Activated CD8-positive, alpha-beta T cell treated with anti-CD3 and anti-CD28 coated beads for 36 hours (primary cell): ENCODE results near the gene PTH1R. TPM values are rescaled to one million over a fixed set of nuclear protein-coding genes. Genes with fewer than 3 reads are reported as not detected.

Source experiments
- ATAC-seq: fragments of 200-7000 bp; cut with Tn5 transposase; one replicate; pipeline ENCODE4 v1.10.0; 2021; ENCODE audit warnings: mild to moderate bottlenecking, moderate library complexity
- CTCF ChIA-PET: fragments of 350-600 bp; sonication (Branson Sonifier 250); formaldehyde crosslinking; loops from one replicate; lab custom pipeline; 2021; ENCODE audit warnings: antibody characterized with exemption; lab: Charles Lee
- POLR2A ChIA-PET: fragments of 350-600 bp; sonication (Branson Sonifier 250); formaldehyde crosslinking; loops from one replicate; lab custom pipeline; 2021; ENCODE audit warnings: antibody characterized with exemption; lab: Charles Lee
- DNase-seq: peaks from one replicate; pipeline ENCODE4 v3.0.0-alpha.2; 2020
- H3K27ac Mint-ChIP-seq: one replicate; pipeline ENCODE4 v1.8.0; 2021; ENCODE audit warnings: mild to moderate bottlenecking, mixed read lengths
- H3K27me3 Mint-ChIP-seq: one replicate; pipeline ENCODE4 v1.8.0; 2021; ENCODE audit warnings: mixed read lengths
- H3K36me3 Mint-ChIP-seq: one replicate; pipeline ENCODE4 v1.8.0; 2021; ENCODE audit warnings: low read depth, mixed read lengths
- H3K4me1 Mint-ChIP-seq: one replicate; pipeline ENCODE4 v1.8.0; 2021; ENCODE audit warnings: low read depth, mixed read lengths
- H3K4me3 Mint-ChIP-seq: one replicate; pipeline ENCODE4 v1.8.0; 2021; ENCODE audit warnings: mild to moderate bottlenecking, moderate library complexity, mixed read lengths
- H3K9me3 Mint-ChIP-seq: one replicate; pipeline ENCODE4 v1.8.0; 2021; ENCODE audit warnings: mixed read lengths
- intact Hi-C: fragments of 100-400 bp; cut with micrococcal nuclease; formaldehyde crosslinking; loops from one replicate; pipeline ENCODE4 v1.10.0; 2022
- total RNA-seq, 2 experiments: library from RNA; stranded (reverse); gene quantifications; one replicate each; pipeline ENCODE4 v1.2.3, GENCODE V29; 2021
- TF ChIP-seq, protein P1 (sequence below): fragments of 200-600 bp; IDR thresholded peaks from one replicate; pipeline ENCODE4 v1.8.0; 2022; ENCODE audit warnings: antibody characterized with exemption, mild to moderate bottlenecking

Gene PTH1R
- total RNA-seq, 2 experiments from 2014 or later: not detected

DNA sequence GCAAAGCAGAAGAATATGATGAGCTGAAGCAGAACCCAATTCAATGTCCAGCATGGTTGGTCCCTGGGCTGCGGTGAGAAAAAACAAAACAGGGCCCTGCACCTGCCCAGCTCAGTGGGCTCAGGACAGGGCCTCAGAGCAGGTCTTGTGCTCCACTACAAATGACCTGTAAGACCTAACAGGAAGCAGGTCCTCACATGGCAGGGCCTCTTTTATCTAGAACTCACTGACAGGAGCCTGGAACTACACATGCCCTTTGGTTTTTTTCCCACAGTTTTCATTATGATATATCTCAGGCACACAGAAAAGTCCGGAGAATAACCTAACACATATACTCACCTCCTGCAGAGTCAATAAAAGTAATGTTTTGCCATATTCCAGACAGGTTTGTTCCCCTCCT is 60.6 kb downstream of the PTH1R start:
- Mint-ChIP-seq H3K4me3 (no peak overlapping the region), H3K27ac (peak overlapping the region; percentile 40), H3K9me3 (no peaks in the 10 kb centered on the region), H3K36me3 (peaks cover 41% of the 10 kb centered on the region), H3K4me1 (peaks cover 38% of the 10 kb centered on the region), H3K27me3 (no peaks in the 10 kb centered on the region)
- CTCF ChIA-PET: interaction anchor here (1.1 kb wide), 1 partner anchor 29 kb away, joined by 4 read pairs; no protein-coding TSS in a partner anchor
- TF ChIP-seq, protein P1, sequence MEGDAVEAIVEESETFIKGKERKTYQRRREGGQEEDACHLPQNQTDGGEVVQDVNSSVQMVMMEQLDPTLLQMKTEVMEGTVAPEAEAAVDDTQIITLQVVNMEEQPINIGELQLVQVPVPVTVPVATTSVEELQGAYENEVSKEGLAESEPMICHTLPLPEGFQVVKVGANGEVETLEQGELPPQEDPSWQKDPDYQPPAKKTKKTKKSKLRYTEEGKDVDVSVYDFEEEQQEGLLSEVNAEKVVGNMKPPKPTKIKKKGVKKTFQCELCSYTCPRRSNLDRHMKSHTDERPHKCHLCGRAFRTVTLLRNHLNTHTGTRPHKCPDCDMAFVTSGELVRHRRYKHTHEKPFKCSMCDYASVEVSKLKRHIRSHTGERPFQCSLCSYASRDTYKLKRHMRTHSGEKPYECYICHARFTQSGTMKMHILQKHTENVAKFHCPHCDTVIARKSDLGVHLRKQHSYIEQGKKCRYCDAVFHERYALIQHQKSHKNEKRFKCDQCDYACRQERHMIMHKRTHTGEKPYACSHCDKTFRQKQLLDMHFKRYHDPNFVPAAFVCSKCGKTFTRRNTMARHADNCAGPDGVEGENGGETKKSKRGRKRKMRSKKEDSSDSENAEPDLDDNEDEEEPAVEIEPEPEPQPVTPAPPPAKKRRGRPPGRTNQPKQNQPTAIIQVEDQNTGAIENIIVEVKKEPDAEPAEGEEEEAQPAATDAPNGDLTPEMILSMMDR: no peak
- no peak for DNase-seq
- no peak for ATAC-seq
- POLR2A ChIA-PET: interaction anchor here (1.2 to 1.7 kb wide), 3 partner anchors 8 to 68 kb away, joined by 3 to 8 read pairs (median 3); no protein-coding TSS in a partner anchor
- intact Hi-C loops: no loop called here

DNA sequence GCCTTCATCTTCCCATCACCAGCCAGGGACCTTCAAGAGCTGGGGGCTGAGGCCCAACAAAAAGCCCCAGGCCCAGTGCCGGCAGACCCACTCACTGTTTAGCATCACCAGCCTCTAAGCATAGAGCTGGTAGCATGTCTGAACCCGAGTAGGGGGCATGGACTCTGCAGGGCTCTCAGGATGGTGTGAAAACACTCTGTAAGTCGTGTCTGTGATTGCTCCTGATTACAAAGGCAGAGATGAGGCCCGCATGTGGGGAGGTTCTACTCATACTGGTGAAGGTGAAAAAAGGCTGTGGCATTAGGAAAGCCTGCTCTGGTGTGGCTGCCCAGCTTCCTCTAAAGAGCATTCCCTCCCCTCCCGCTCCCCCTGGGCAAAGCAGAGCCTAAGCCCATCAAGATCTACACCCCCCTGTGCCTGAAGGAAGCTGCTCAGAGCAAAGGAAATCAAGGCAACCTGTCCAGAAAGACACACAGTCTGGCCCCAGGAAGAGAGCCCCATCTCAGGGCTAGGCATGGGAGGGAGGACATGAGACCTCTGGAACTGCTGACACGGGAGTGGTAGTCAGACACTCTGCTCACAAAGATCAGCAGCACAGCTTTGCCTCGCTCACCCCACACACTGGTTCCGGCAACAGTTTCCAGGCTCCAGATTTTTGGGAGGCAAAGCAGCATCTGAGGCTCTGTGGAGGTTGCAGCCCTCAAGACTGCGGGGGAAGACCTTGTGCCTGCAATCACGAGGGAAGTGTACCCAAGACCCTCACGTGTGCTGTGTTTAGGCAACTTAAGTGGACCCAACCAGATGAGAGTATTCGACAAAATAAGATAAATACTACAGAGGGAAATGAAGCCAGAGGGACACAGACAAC is 62.3 kb downstream of the PTH1R start:
- intact Hi-C loops: no loop called here
- no peaks in the 10 kb centered on the region for H3K9me3 Mint-ChIP-seq
- TF ChIP-seq, protein P1: no peak
- no peak for DNase-seq
- no peaks in the 10 kb centered on the region for H3K27me3 Mint-ChIP-seq
- H3K4me3 Mint-ChIP-seq: no peak overlapping the region
- POLR2A ChIA-PET: interaction anchor here (1.5 to 1.9 kb wide), 3 partner anchors 9 to 40 kb away, joined by 4 to 7 read pairs (median 5); partner anchors contain the start of gene NBEAL2
- H3K27ac Mint-ChIP-seq: peak overlapping the region; percentile 75
- peaks cover 39% of the 10 kb centered on the region for H3K36me3 Mint-ChIP-seq
- no peak for ATAC-seq
- CTCF ChIA-PET: interaction anchor here (1.5 kb wide), 1 partner anchor 16 kb away, joined by 4 read pairs; no protein-coding TSS in a partner anchor
- peaks cover 34% of the 10 kb centered on the region for H3K4me1 Mint-ChIP-seq

DNA sequence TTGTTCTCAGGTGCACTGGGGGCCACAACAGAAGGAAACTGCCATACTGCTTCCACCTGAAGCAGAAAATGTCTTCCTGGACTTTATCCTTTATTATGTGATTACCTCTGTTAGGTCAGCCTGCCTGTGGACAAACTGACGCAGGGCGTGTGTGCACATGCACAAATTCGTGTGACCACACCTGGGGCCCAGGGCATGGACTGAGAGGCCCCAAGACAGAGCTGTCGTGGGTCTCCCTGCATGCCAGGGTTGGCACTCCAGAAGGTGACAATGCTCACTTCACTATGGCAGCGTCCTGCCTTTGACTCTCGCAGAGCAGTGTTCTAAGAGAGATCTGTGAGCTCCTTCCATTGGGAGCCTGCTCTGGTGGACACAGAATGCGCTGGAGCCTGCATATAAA is 64.6 kb downstream of the PTH1R start:
- ChIA-PET POLR2A (interaction anchor here (1.4 to 1.5 kb wide), 2 partner anchors 9 to 12 kb away, joined by 3 read pairs; no protein-coding TSS in a partner anchor), CTCF (no interaction called here)
- no peaks in the 10 kb centered on the region for H3K27me3 Mint-ChIP-seq
- no peak for ATAC-seq
- no peak overlapping the region for H3K4me3 Mint-ChIP-seq
- H3K4me1 Mint-ChIP-seq: peaks cover 43% of the 10 kb centered on the region
- H3K9me3 Mint-ChIP-seq: no peaks in the 10 kb centered on the region
- no peak for DNase-seq
- TF ChIP-seq, protein P1: no peak
- peaks cover 44% of the 10 kb centered on the region for H3K36me3 Mint-ChIP-seq
- intact Hi-C loops: no loop called here
- peak overlapping the region; percentile 37 for H3K27ac Mint-ChIP-seq

DNA sequence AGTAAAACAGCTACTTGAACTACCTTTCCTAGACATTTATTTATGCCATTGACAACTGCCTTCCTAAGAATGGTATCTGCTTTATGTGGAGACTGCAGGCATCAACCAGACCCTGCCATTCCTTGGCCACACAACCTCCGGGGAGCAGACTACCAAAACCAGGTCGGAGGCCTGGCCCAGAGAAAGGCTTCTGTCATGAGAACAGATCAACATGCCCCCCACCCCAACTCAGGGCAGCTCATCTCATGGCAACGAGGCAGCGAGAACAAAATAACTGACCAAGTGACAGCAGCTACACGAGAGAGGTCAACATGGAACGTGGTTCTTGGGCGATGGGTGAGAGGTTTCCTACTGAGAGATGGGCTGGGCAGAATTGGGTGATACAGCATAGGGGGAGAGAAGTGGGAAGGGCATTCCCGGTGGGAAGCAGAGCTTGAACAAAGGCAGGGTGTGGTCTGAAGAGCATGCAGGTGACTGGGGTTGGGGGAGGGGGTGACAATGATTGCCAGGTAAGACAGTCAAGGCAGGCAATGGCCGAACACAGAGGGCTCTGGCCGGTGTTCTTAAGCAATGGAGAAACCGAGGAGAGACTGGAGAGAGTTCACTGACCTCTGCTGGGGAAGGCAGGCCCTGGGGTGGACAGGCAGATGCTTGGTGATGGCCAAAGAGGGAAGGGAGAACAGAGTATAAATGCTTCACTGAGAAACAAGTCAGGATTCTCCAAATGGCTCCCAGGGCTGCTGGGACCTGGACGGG is 65.1 kb downstream of the PTH1R start:
- peak overlapping the region; percentile 44 for H3K27ac Mint-ChIP-seq
- H3K4me3 Mint-ChIP-seq: no peak overlapping the region
- POLR2A ChIA-PET: interaction anchor here (1.4 kb wide), 1 partner anchor 9 kb away, joined by 3 read pairs; no protein-coding TSS in a partner anchor
- no peaks in the 10 kb centered on the region for H3K27me3 Mint-ChIP-seq
- intact Hi-C loops: no loop called here
- TF ChIP-seq, protein P1: no peak
- no peak for DNase-seq
- H3K36me3 Mint-ChIP-seq: peaks cover 47% of the 10 kb centered on the region
- peaks cover 49% of the 10 kb centered on the region for H3K4me1 Mint-ChIP-seq
- ATAC-seq: no peak
- CTCF ChIA-PET: no interaction called here
- H3K9me3 Mint-ChIP-seq: no peaks in the 10 kb centered on the region
